GM12878 (cell line): ENCODE data around the gene SNAPC4. TPM values are rescaled to one million over a fixed set of nuclear protein-coding genes. Genes with fewer than 3 reads are reported as not detected.

ENCODE experiments used
- ATAC-seq: fragments of 200-7000 bp; cut with Tn5 transposase; 3 replicates; pipeline ENCODE4 v1.9.1; 2020; ENCODE audit warnings: mild to moderate bottlenecking, moderate library complexity
- BruUV-seq: library from RNA; stranded (reverse); fragments of 400-500 nt; replicated peaks from 2 replicates; lab custom pipeline; 2021; lab: Mats Ljungman, UMichigan
- CTCF ChIA-PET: fragments of 300-600 bp; sonication (Branson Sonifier 250); formaldehyde crosslinking; extraction: SDS; loops from one replicate; lab custom pipeline; 2021; ENCODE audit warnings: inconsistent platforms; lab: Yijun Ruan, JAX
- POLR2A ChIA-PET: fragments of 350-600 bp; formaldehyde crosslinking; extraction: SDS; loops from one replicate; lab custom pipeline; 2021; ENCODE audit warnings: inconsistent platforms; lab: Charles Lee
- RAD21 ChIA-PET: fragments of 300-600 bp; sonication (Branson Sonifier 250); formaldehyde crosslinking; loops from one replicate; lab custom pipeline; 2023; ENCODE audit warnings: antibody characterized with exemption; ENCODE audit not compliant: unreplicated experiment; lab: Charles Lee
- SMC1A ChIA-PET: fragments of 300-600 bp; sonication (Branson Sonifier 250); formaldehyde crosslinking; loops from one replicate; lab custom pipeline; 2023; ENCODE audit not compliant: unreplicated experiment, uncharacterized antibody; lab: Charles Lee
- DNase-seq: peaks from one replicate; pipeline ENCODE4 v3.0.0-alpha.2; 2011; ENCODE audit warnings: low read depth, low spot score
- FAIRE-seq: peaks from 3 replicates; lab custom pipeline; 2011; peaks lifted over from hg19 to GRCh38; lab: Jason Lieb, UNC
- H2AFZ ChIP-seq: 2 replicates; pipeline ENCODE4 v1.6.0; 2011; ENCODE audit warnings: low read depth, low read length, control low read depth; ENCODE audit not compliant: control insufficient read depth
- H3K27ac ChIP-seq: 2 replicates; pipeline ENCODE4 v1.5.1; 2011; ENCODE audit warnings: control low read depth; ENCODE audit not compliant: control insufficient read depth, insufficient read depth
- H3K27me3 ChIP-seq, 2 experiments: replicated peaks in 1 of 2; 2 replicates each; pipeline versions ENCODE4 v1.6.0 to v1.6.1; 2011; ENCODE audit warnings: low read length in 1 of 2; ENCODE audit not compliant: control insufficient read depth in 2 of 2, insufficient read depth in 2 of 2
- H3K36me3 ChIP-seq, 2 experiments: 2 replicates each; pipeline ENCODE4 v1.5.1; 2011; ENCODE audit warnings: low read length in 1 of 2; ENCODE audit not compliant: control insufficient read depth in 2 of 2, insufficient read depth in 2 of 2
- H3K4me1 ChIP-seq: 2 replicates; pipeline ENCODE4 v1.6.1; 2011; ENCODE audit warnings: mild to moderate bottlenecking, low read length, moderate library complexity, mixed read lengths; ENCODE audit not compliant: control insufficient read depth, insufficient read depth
- H3K4me2 ChIP-seq: 2 replicates; pipeline ENCODE4 v1.6.0; 2011; ENCODE audit warnings: control low read depth; ENCODE audit not compliant: control insufficient read depth, insufficient read depth
- H3K4me3 ChIP-seq: fragments of 200-600 bp; sonication (generic); 2 replicates; pipeline ENCODE4 v1.5.1; 2016
- H3K79me2 ChIP-seq: 2 replicates; pipeline ENCODE4 v1.6.0; 2011; ENCODE audit warnings: low read length; ENCODE audit not compliant: control insufficient read depth, insufficient read depth
- H3K9ac ChIP-seq: 2 replicates; pipeline ENCODE4 v1.8.0; 2011; ENCODE audit warnings: low read length, control low read depth, mixed read lengths; ENCODE audit not compliant: control insufficient read depth, insufficient read depth
- H3K9me3 ChIP-seq: replicated peaks from 3 replicates; pipeline ENCODE4 v1.5.1; 2011; ENCODE audit warnings: mild to moderate bottlenecking, low read length; ENCODE audit not compliant: control insufficient read depth, insufficient read depth
- H4K20me1 ChIP-seq: 2 replicates; pipeline ENCODE4 v1.6.0; 2011; ENCODE audit not compliant: control insufficient read depth, insufficient read depth
- BHLHE40 ChIP-seq, 2 experiments: fragments of 450-650 bp in 1 of 2; IDR thresholded peaks; 2 replicates each; pipeline ENCODE4 v1.6.1; 2011 to 2017; ENCODE audit warnings: low read depth in 2 of 2, borderline replicate concordance in 1 of 2, improper control_type of control experiment in 1 of 2, low read length in 1 of 2, mild to moderate bottlenecking in 1 of 2
- ETV6 ChIP-seq, 2 experiments: fragments of 450-650 bp in 1 of 2; IDR thresholded peaks in 1 of 2; conservative IDR thresholded peaks in 1 of 2; 2 replicates each; pipeline ENCODE4 v1.6.1; 2014; ENCODE audit warnings: antibody characterized with exemption in 1 of 2, borderline replicate concordance in 1 of 2, low read depth in 1 of 2, mild to moderate bottlenecking in 1 of 2, moderate library complexity in 1 of 2
- IRF4 ChIP-seq: IDR thresholded peaks from 2 replicates; pipeline ENCODE4 v1.6.1; 2011; ENCODE audit warnings: low read depth, low read length
- KAT2A ChIP-seq: conservative IDR thresholded peaks from 2 replicates; pipeline ENCODE4 v1.6.1; 2011; ENCODE audit warnings: low read depth, low read length; ENCODE audit not compliant: control insufficient read depth
- MEF2B ChIP-seq: fragments of 450-650 bp; IDR thresholded peaks from 2 replicates; pipeline ENCODE4 v1.6.1; 2018; ENCODE audit warnings: mild to moderate bottlenecking, moderate library complexity; ENCODE audit not compliant: partially characterized antibody, poor library complexity, severe bottlenecking
- MYB ChIP-seq: fragments of 150-350 bp; IDR thresholded peaks from 2 replicates; pipeline ENCODE4 v1.6.1; 2014; ENCODE audit warnings: mild to moderate bottlenecking, low read depth, low read length, borderline replicate concordance
- NR2C1 ChIP-seq: fragments of 450-650 bp; IDR thresholded peaks from 2 replicates; pipeline ENCODE4 v1.6.1; 2017; ENCODE audit warnings: antibody characterized with exemption, mild to moderate bottlenecking, moderate library complexity
- POLR2AphosphoS5 ChIP-seq: IDR thresholded peaks from 2 replicates; pipeline ENCODE4 v1.6.1; 2011; ENCODE audit warnings: mild to moderate bottlenecking, low read length, inconsistent platforms
- RFX5 ChIP-seq: IDR thresholded peaks from 2 replicates; pipeline ENCODE4 v1.6.1; 2011; ENCODE audit warnings: low read depth, low read length, improper control_type of control experiment
- SIX5 ChIP-seq: IDR thresholded peaks from 2 replicates; pipeline ENCODE4 v1.6.1; 2011; ENCODE audit warnings: mild to moderate bottlenecking, low read depth, low read length, moderate library complexity; ENCODE audit not compliant: severe bottlenecking
- SMARCA5 ChIP-seq: fragments of 450-650 bp; IDR thresholded peaks from 2 replicates; pipeline ENCODE4 v1.6.1; 2017; ENCODE audit warnings: mild to moderate bottlenecking
- SUPT20H ChIP-seq: IDR thresholded peaks from 2 replicates; pipeline ENCODE4 v1.6.1; 2011; ENCODE audit warnings: low read depth, mild to moderate bottlenecking, low read length, moderate library complexity, borderline replicate concordance; ENCODE audit not compliant: control insufficient read depth
- WRNIP1 ChIP-seq: IDR thresholded peaks from 2 replicates; pipeline ENCODE4 v1.6.1; 2011; ENCODE audit warnings: low read depth, low read length, improper control_type of control experiment, borderline replicate concordance
- WGBS: methylation state at CpG from one replicate; pipeline ENCODE4 v1.1.6; 2016; ENCODE audit warnings: low lambda C conversion rate; ENCODE audit not compliant: insufficient replicate concordance, insufficient coverage; ENCODE audit errors: missing lambda C conversion rate; 5-methylcytosine and 5-hydroxymethylcytosine counted together
- in situ Hi-C: fragments of 300-500 bp; cut with MboI; formaldehyde crosslinking; loops from 9 replicates; pipeline ENCODE4 v1.14.3; 2018; ENCODE audit warnings: mixed read lengths
- intact Hi-C: fragments of 100-400 bp; cut with micrococcal nuclease; formaldehyde crosslinking; loops from one replicate; pipeline ENCODE4 v1.14.2; 2022; ENCODE audit not compliant: unreplicated experiment
- polyA plus RNA-seq, 11 experiments: library from polyadenylated mRNA; depleted of rRNA in 4 of 11; unstranded in 6 of 11; stranded (reverse) in 5 of 11; fragments of >200 nt; fragmentation: Nextera tagmentation in 4 of 11; fragmentation: Illumina TruSeq in 1 of 11; extraction: Ambion mirVana in 4 of 11; extraction: Trizol in 1 of 11; gene quantifications; 1 replicate in 1 of 11; 2 replicates in 10 of 11; pipeline versions ENCODE4 v1.2.1 to v1.2.3, GENCODE V29; 2011 to 2016; ENCODE audit warnings: inconsistent platforms in 2 of 11, missing spikeins in 2 of 11, low read depth in 1 of 11
- total RNA-seq, 4 experiments: library from RNA; depleted of rRNA in 3 of 4; stranded (reverse); fragments of >200 nt in 3 of 4; fragmentation: Illumina TruSeq in 1 of 4; extraction: Trizol in 1 of 4; gene quantifications; 2 replicates each; pipeline versions ENCODE4 v1.2.1 to v1.2.3, GENCODE V29; 2013 to 2021
- TF ChIP-seq, protein P1 (sequence below), 3 experiments: IDR thresholded peaks in 2 of 3; conservative IDR thresholded peaks in 1 of 3; 2 replicates each; pipeline ENCODE4 v1.5.1; 2011; ENCODE audit warnings: low read depth in 3 of 3, low read length in 3 of 3, mild to moderate bottlenecking in 3 of 3, control low read depth in 2 of 3, moderate library complexity in 2 of 3, inconsistent platforms in 1 of 3, mixed read lengths in 1 of 3; ENCODE audit not compliant: control insufficient read depth in 2 of 3, insufficient read depth in 1 of 3; ENCODE audit errors: extremely low read depth in 1 of 3
- TF ChIP-seq, protein P2 (sequence below): fragments of 150-350 bp; IDR thresholded peaks from 2 replicates; pipeline ENCODE4 v1.6.1; 2014; ENCODE audit warnings: mild to moderate bottlenecking, low read depth, low read length

The SNAPC4 gene
- total and polyA plus RNA-seq, 10 of the 15 experiments (the other 5 are each of a cell fraction or from before 2014, with no cell fraction given), result 0.42 to 19.8 (median 7.0) TPM

DNA sequence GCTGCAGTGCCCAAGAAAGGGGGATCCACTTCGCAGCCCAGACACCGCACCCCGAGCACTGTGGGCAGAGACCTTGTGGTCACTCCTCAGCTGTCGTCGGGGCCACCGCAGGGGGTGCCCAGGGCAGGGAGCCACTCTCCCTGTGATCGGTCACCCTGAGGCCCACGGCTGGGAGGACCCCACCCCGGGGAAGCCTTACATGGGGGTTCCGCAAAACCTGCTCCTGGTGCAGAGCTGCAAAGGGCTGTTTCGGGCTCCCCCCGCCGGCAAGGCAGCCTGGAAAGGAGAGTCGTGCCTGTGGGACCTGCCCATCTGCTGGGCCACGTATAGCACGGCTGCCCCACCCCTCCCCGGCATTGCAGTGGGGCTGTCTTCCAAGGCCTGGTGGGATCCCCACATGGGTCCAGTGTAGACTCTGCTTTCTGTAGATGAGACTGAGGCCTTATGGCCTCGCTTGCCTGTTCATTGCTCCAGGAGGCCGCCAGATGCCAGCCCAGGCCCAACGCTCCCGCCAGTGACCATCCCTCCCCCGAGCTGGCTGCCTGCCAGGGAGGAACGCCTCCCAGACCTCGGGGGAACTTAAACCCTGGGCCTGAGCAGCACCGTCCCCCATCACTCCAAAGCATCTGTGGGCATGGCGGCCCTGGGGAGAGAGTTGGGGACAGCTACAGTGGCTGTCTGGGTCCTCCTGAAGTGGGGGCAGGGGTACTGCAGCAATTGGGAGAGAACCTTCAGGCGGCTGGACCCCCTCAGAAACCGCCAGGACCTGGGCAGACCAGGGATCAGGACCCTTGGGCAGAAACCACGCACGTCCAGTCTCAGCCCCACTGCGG, 34.8 kb downstream of the SNAPC4 start:
- TF ChIP-seq, protein P1, sequence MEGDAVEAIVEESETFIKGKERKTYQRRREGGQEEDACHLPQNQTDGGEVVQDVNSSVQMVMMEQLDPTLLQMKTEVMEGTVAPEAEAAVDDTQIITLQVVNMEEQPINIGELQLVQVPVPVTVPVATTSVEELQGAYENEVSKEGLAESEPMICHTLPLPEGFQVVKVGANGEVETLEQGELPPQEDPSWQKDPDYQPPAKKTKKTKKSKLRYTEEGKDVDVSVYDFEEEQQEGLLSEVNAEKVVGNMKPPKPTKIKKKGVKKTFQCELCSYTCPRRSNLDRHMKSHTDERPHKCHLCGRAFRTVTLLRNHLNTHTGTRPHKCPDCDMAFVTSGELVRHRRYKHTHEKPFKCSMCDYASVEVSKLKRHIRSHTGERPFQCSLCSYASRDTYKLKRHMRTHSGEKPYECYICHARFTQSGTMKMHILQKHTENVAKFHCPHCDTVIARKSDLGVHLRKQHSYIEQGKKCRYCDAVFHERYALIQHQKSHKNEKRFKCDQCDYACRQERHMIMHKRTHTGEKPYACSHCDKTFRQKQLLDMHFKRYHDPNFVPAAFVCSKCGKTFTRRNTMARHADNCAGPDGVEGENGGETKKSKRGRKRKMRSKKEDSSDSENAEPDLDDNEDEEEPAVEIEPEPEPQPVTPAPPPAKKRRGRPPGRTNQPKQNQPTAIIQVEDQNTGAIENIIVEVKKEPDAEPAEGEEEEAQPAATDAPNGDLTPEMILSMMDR (IDR thresholded peaks at IDR 0.05 in 2 of 3, conservative IDR thresholded peaks at IDR 0.05 in 1 of 3; ENCODE audit: control insufficient read depth in 2 of 3, extremely low read depth in 1 of 3, insufficient read depth in 1 of 3, low read depth in 3 of 3, low read length in 3 of 3), result no peak
- TF ChIP-seq KAT2A, result no peak
- TF ChIP-seq, protein P2, sequence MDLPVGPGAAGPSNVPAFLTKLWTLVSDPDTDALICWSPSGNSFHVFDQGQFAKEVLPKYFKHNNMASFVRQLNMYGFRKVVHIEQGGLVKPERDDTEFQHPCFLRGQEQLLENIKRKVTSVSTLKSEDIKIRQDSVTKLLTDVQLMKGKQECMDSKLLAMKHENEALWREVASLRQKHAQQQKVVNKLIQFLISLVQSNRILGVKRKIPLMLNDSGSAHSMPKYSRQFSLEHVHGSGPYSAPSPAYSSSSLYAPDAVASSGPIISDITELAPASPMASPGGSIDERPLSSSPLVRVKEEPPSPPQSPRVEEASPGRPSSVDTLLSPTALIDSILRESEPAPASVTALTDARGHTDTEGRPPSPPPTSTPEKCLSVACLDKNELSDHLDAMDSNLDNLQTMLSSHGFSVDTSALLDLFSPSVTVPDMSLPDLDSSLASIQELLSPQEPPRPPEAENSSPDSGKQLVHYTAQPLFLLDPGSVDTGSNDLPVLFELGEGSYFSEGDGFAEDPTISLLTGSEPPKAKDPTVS, result no peak
- no peak for TF ChIP-seq SIX5
- no peak for TF ChIP-seq POLR2AphosphoS5
- TF ChIP-seq RFX5, result no peak
- no peak for TF ChIP-seq BHLHE40 (IDR thresholded peaks at IDR 0.05; ENCODE audit: borderline replicate concordance in 1 of 2, low read depth in 2 of 2, low read length in 1 of 2)
- no peak for TF ChIP-seq WRNIP1
- no peak for TF ChIP-seq IRF4
- no peak for TF ChIP-seq ETV6 (conservative IDR thresholded peaks at IDR 0.05 in 1 of 2, IDR thresholded peaks at IDR 0.05 in 1 of 2; ENCODE audit: borderline replicate concordance in 1 of 2, low read depth in 1 of 2)
- TF ChIP-seq SMARCA5, result no peak
- no peak for TF ChIP-seq SUPT20H
- no peak for TF ChIP-seq MEF2B
- TF ChIP-seq NR2C1, result no peak
- no peak for TF ChIP-seq MYB
- in situ Hi-C loops (no loop called here), intact Hi-C loops (no loop called here)
- BruUV-seq, result no TSS peak
- H3K4me1 ChIP-seq, result peaks cover 10% of the 10 kb centered on the region
- no peaks in the 10 kb centered on the region for H3K27me3 ChIP-seq
- H3K36me3 ChIP-seq, result no peaks in the 10 kb centered on the region; a peak in 1 of 4 replicates
- H4K20me1 ChIP-seq, result no peaks in the 10 kb centered on the region
- H2AFZ ChIP-seq, result no peak overlapping the region
- no peak for FAIRE-seq
- WGBS, result 84% methylated on average over 31 of the region's 31 CpGs
- H3K4me2 ChIP-seq, result no peak overlapping the region
- H3K27ac ChIP-seq, result no peak overlapping the region
- ChIA-PET CTCF (no interaction called here), POLR2A (no interaction called here), SMC1A (no interaction called here), RAD21 (no interaction called here)
- DNase-seq, result no peak
- no peaks in the 10 kb centered on the region for H3K79me2 ChIP-seq
- ATAC-seq, result no peak
- no peak overlapping the region for H3K9ac ChIP-seq
- no peaks in the 10 kb centered on the region; the same call in 2 of the 3 replicates for H3K9me3 ChIP-seq
- no peak overlapping the region for H3K4me3 ChIP-seq
